ENCODE data around the gene PTGDS. TPM values are rescaled to one million over a fixed set of nuclear protein-coding genes. Genes with fewer than 3 reads are reported as not detected.

Gene PTGDS
- total RNA-seq, 1 donor from 2014 or later, result 76.8 TPM

DNA sequence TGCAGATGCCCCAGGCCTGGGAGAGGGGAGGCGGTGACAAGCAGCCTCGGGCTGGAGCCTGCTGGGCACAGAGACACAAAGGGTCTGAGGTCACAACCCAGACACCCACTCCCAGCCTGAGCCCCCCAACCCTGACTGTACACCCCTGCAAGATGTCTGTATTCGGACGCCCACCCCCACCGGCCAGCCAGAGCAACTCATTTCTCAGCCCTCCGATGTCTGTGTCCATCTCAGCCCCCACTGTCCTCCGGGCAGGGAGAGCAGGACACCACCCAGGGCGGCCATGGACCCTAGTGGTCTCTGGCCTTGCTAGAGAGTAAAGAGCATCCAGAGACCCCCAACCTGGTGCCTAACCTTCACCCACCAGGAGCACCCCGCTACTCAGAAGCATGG, 21.4 kb upstream of the PTGDS start:
- no peak overlapping the region for H3K4me3 Mint-ChIP-seq (ENCODE audit: unreplicated experiment)
- no peak for DNase-seq (ENCODE audit: low spot score)
- TF ChIP-seq, protein P1, sequence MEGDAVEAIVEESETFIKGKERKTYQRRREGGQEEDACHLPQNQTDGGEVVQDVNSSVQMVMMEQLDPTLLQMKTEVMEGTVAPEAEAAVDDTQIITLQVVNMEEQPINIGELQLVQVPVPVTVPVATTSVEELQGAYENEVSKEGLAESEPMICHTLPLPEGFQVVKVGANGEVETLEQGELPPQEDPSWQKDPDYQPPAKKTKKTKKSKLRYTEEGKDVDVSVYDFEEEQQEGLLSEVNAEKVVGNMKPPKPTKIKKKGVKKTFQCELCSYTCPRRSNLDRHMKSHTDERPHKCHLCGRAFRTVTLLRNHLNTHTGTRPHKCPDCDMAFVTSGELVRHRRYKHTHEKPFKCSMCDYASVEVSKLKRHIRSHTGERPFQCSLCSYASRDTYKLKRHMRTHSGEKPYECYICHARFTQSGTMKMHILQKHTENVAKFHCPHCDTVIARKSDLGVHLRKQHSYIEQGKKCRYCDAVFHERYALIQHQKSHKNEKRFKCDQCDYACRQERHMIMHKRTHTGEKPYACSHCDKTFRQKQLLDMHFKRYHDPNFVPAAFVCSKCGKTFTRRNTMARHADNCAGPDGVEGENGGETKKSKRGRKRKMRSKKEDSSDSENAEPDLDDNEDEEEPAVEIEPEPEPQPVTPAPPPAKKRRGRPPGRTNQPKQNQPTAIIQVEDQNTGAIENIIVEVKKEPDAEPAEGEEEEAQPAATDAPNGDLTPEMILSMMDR (IDR thresholded peaks at IDR 0.05), result no peak

DNA sequence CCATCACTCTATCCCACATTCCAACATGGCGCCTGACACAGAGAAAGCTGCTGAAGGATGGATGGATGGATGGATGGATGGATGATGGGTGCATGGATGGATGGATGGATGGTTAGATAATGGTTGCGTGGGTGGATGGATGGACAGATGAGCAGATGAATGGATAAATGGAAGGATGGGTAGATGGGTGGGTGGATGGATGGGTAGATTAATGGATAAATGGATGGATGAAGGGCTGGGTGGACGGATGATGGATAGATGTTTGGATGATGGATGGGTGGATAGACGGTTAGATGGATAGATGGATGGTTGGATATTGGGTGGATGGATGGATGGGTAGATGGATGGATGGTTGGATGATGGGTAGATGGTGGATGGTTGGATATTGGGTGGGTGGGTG, 20.7 kb upstream of the PTGDS start:
- H3K27me3 Mint-ChIP-seq (ENCODE audit: low read depth), result peaks cover 2% of the 10 kb centered on the region
- no peaks in the 10 kb centered on the region for H3K36me3 Mint-ChIP-seq (ENCODE audit: low read depth)
- H3K27ac Mint-ChIP-seq (ENCODE audit: unreplicated experiment), result no peak overlapping the region

More for the DNA sequence above, 21.4 kb upstream of the PTGDS start:
- Mint-ChIP-seq H3K9me3 (ENCODE audit: low read depth) (peaks cover 3% of the 10 kb centered on the region), H3K27me3 (ENCODE audit: low read depth) (peaks cover 2% of the 10 kb centered on the region), H3K4me1 (ENCODE audit: low read depth) (no peaks in the 10 kb centered on the region), H3K36me3 (ENCODE audit: low read depth) (no peaks in the 10 kb centered on the region), H3K27ac (ENCODE audit: unreplicated experiment) (no peak overlapping the region)

DNA sequence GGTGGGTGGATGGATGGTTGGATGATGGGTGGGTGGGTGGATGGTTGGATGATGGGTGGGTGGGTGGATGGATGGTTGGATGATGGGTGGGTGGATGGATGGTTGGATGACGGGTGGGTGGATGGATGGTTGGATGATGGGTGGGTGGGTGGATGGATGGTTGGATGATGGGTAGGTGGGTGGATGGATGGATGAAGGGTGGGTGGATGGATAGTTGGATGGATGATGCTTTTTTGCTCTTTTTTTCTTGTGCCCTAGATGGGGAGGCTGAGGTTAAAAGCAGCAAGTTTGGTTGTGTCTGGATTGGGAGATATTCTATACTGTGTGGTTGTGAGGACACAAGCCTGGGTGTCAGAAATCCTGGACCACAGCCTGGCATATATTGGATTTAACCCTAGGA, 19.8 kb upstream of the PTGDS start:
- Mint-ChIP-seq H3K9me3 (ENCODE audit: low read depth) (peaks cover 3% of the 10 kb centered on the region), H3K36me3 (ENCODE audit: low read depth) (no peaks in the 10 kb centered on the region), H3K27me3 (ENCODE audit: low read depth) (peaks cover 2% of the 10 kb centered on the region), H3K4me1 (ENCODE audit: low read depth) (no peaks in the 10 kb centered on the region), H3K27ac (ENCODE audit: unreplicated experiment) (no peak overlapping the region), H3K4me3 (ENCODE audit: unreplicated experiment) (no peak overlapping the region)
- DNase-seq (ENCODE audit: low spot score), result no peak
- TF ChIP-seq, protein P1 (IDR thresholded peaks at IDR 0.05), result no peak

More for the DNA sequence above, 20.7 kb upstream of the PTGDS start:
- H3K4me3 Mint-ChIP-seq (ENCODE audit: unreplicated experiment), result no peak overlapping the region
- no peaks in the 10 kb centered on the region for H3K4me1 Mint-ChIP-seq (ENCODE audit: low read depth)
- H3K9me3 Mint-ChIP-seq (ENCODE audit: low read depth), result peaks cover 3% of the 10 kb centered on the region
- no peak for DNase-seq (ENCODE audit: low spot score)
- TF ChIP-seq, protein P1 (IDR thresholded peaks at IDR 0.05), result no peak

DNA sequence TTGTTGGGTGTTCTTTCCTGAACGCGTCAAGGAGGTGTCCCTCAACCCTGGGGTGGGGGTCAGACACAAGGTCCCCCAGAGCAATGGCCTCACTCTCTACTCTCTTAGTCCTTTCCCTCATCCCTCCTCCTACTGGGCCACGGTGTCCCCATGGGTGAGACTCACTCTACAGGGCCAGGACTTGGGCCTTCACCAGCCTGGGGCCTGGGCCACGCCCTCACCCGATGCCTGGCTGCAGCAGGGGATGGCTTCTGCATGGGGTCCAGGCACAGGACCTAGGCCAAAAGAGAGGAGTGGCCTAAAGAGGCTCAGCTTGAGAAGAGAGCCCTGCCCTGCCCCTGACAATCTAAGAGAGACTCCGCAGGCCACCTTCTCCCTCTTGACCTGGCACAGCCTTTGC, 19.4 kb upstream of the PTGDS start:
- no peaks in the 10 kb centered on the region for H3K4me1 Mint-ChIP-seq (ENCODE audit: low read depth)
- H3K36me3 Mint-ChIP-seq (ENCODE audit: low read depth), result no peaks in the 10 kb centered on the region
- no peak overlapping the region for H3K27ac Mint-ChIP-seq (ENCODE audit: unreplicated experiment)
- no peak for DNase-seq (ENCODE audit: low spot score)
- H3K27me3 Mint-ChIP-seq (ENCODE audit: low read depth), result peaks cover 2% of the 10 kb centered on the region
- H3K9me3 Mint-ChIP-seq (ENCODE audit: low read depth), result peaks cover 3% of the 10 kb centered on the region
- TF ChIP-seq, protein P1 (IDR thresholded peaks at IDR 0.05), result no peak
- no peak overlapping the region for H3K4me3 Mint-ChIP-seq (ENCODE audit: unreplicated experiment)

DNA sequence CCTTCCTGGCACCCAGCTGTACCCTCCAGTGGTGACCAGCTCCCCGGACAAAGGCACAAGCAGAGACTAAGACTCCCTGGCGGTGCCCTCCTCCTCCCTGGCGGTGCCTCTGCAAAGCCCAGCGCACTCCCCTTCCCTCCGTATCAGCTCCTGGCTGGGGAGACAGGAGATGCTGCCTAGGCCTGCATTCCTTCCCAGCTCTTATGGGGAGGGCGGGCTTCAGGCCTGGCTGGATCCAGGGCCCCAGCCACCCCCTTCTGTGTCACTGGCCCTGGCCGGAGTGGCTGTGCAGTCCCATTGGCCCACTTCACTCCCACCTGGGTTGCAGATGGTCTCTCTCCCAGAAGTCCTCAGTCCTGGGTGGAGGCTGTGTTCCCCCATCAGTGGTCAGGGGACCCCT, 18.8 kb upstream of the PTGDS start:
- peaks cover 3% of the 10 kb centered on the region for H3K9me3 Mint-ChIP-seq (ENCODE audit: low read depth)

More for the DNA sequence above, 18.8 kb upstream of the PTGDS start:
- H3K27ac Mint-ChIP-seq (ENCODE audit: unreplicated experiment), result no peak overlapping the region
- TF ChIP-seq, protein P1 (IDR thresholded peaks at IDR 0.05), result no peak
- no peak for DNase-seq (ENCODE audit: low spot score)
- H3K4me1 Mint-ChIP-seq (ENCODE audit: low read depth), result no peaks in the 10 kb centered on the region
- peaks cover 2% of the 10 kb centered on the region for H3K27me3 Mint-ChIP-seq (ENCODE audit: low read depth)
- H3K4me3 Mint-ChIP-seq (ENCODE audit: unreplicated experiment), result no peak overlapping the region
- H3K36me3 Mint-ChIP-seq (ENCODE audit: low read depth), result no peaks in the 10 kb centered on the region
